Muscle of leg (tissue), 11 donors: ENCODE measurements around the gene BFSP2. TPM values are rescaled to one million over a fixed set of nuclear protein-coding genes. Genes with fewer than 3 reads are reported as not detected.

Experiments
- DNase-seq: peaks from one replicate; pipeline ENCODE4 v3.0.0; 2013
- H3K27ac ChIP-seq: one replicate; pipeline ENCODE4 v1.5.1; 2013; ENCODE audit warnings: mild to moderate bottlenecking, low read length, control low read depth
- H3K27me3 ChIP-seq: one replicate; pipeline ENCODE4 v1.6.1; 2013; ENCODE audit warnings: low read length; ENCODE audit not compliant: control insufficient read depth, insufficient read depth
- H3K36me3 ChIP-seq: one replicate; pipeline ENCODE4 v1.6.1; 2013; ENCODE audit warnings: low read length; ENCODE audit not compliant: control insufficient read depth, insufficient read depth
- H3K4me1 ChIP-seq: one replicate; pipeline ENCODE4 v1.6.1; 2013; ENCODE audit warnings: low read length; ENCODE audit not compliant: control insufficient read depth, insufficient read depth
- H3K4me3 ChIP-seq: one replicate; pipeline ENCODE4 v1.5.1; 2013; ENCODE audit warnings: low read length, control low read depth
- H3K9me3 ChIP-seq: replicated peaks from 2 replicates; pipeline ENCODE4 v1.6.1; 2013; ENCODE audit warnings: low read depth, low read length; ENCODE audit not compliant: control insufficient read depth
- WGBS: methylation state at CpG from one replicate; pipeline ENCODE4 v1.1.5; 2013; ENCODE audit warnings: missing lambda C conversion rate; ENCODE audit not compliant: insufficient coverage; 5-methylcytosine and 5-hydroxymethylcytosine counted together
- polyA plus RNA-seq, 8 donors: library from polyadenylated mRNA; unstranded; fragments of 120-200 nt; gene quantifications; one replicate each; pipeline versions ENCODE4 v1.2.1 to v1.2.3, GENCODE V29; 2013; ENCODE audit warnings: inconsistent platforms in 1 of 8, low replicate concordance in 1 of 8; ENCODE audit not compliant: insufficient read length in 8 of 8, insufficient read depth in 1 of 8
- total RNA-seq: library from RNA; stranded (reverse); fragments of 120-200 nt; gene quantifications from one replicate; pipeline ENCODE4 v1.2.4, GENCODE V29; 2013

Gene BFSP2
- total and polyA plus RNA-seq, 9 donors: not detected

GRCh38 chr3:133453383-133453782 is 53.5 kb downstream of the BFSP2 start:
- Histone ChIP-seq H3K27ac (no peak overlapping the region), H3K36me3 (no peaks in the 10 kb centered on the region), H3K9me3 (no peaks in the 10 kb centered on the region), H3K27me3 (no peaks in the 10 kb centered on the region), H3K4me3 (no peak overlapping the region), H3K4me1 (no peaks in the 10 kb centered on the region)
- DNase-seq: no peak
- WGBS: no CpG with 5 or more reads among the region's 3 CpGs

GRCh38 chr3:133455281-133455680 is 55.4 kb downstream of the BFSP2 start:
- Histone ChIP-seq H3K36me3 (no peaks in the 10 kb centered on the region), H3K9me3 (no peaks in the 10 kb centered on the region), H3K4me1 (peaks cover 4% of the 10 kb centered on the region), H3K27ac (no peak overlapping the region), H3K4me3 (no peak overlapping the region), H3K27me3 (no peaks in the 10 kb centered on the region)
- WGBS: 86% methylated on average over 3 of the region's 3 CpGs
- no peak for DNase-seq

GRCh38 chr3:133455960-133456359 is 56.1 kb downstream of the BFSP2 start:
- Histone ChIP-seq H3K4me1 (peaks cover 11% of the 10 kb centered on the region), H3K27ac (no peak overlapping the region), H3K27me3 (no peaks in the 10 kb centered on the region), H3K9me3 (no peaks in the 10 kb centered on the region), H3K36me3 (no peaks in the 10 kb centered on the region), H3K4me3 (no peak overlapping the region)
- WGBS: 100% methylated on average over 1 of the region's 2 CpGs
- DNase-seq: no peak

DNA sequence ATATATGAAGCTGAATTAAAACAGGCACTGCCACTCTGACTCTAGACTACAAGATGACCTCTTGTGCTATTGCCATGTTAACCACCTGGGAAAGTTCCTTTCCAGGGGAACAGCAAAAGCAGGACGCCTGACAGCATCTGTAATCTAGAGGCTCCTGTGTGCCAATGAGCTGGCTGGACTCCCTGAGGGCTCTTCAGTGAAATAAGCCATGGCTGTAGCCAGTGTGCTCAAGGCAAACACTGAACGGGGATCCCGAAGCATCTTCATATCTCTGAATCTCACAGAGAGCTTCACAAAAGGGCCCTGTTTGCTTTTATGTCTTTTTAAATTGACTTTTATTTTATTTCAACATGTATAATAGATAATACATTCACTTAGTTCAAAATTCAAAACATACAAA is 57.2 kb downstream of the BFSP2 start:
- Histone ChIP-seq H3K36me3 (no peaks in the 10 kb centered on the region), H3K4me1 (peaks cover 13% of the 10 kb centered on the region), H3K27ac (no peak overlapping the region), H3K27me3 (no peaks in the 10 kb centered on the region), H3K9me3 (no peaks in the 10 kb centered on the region), H3K4me3 (no peak overlapping the region)
- WGBS: 40% methylated on average over 1 of the region's 3 CpGs
- DNase-seq: no peak

GRCh38 chr3:133457465-133458067 is 57.7 kb downstream of the BFSP2 start:
- Histone ChIP-seq H3K4me3 (no peak overlapping the region), H3K36me3 (no peaks in the 10 kb centered on the region), H3K9me3 (no peaks in the 10 kb centered on the region), H3K27me3 (no peaks in the 10 kb centered on the region), H3K27ac (no peak overlapping the region), H3K4me1 (peaks cover 13% of the 10 kb centered on the region)
- no CpG with 5 or more reads among the region's 1 CpG for whole genome bisulfite sequencing
- no peak for DNase-seq

- 18% methylated on average over 2 of the region's 6 CpGs for WGBS
- Histone ChIP-seq H3K27me3 (no peaks in the 10 kb centered on the region), H3K4me1 (peaks cover 17% of the 10 kb centered on the region), H3K9me3 (no peaks in the 10 kb centered on the region), H3K4me3 (no peak overlapping the region), H3K36me3 (no peaks in the 10 kb centered on the region), H3K27ac (no peak overlapping the region)
- DNase-seq: peak; percentile 81
Observed at GRCh38 chr3:133459400-133459799, 59.5 kb downstream of the BFSP2 start.

GRCh38 chr3:133460809-133461208 is 61.0 kb downstream of the BFSP2 start:
- H3K27me3 ChIP-seq: no peaks in the 10 kb centered on the region
- peak; percentile 30 for DNase-seq
- no peaks in the 10 kb centered on the region for H3K9me3 ChIP-seq
- H3K4me1 ChIP-seq: peaks cover 17% of the 10 kb centered on the region
- H3K4me3 ChIP-seq: no peak overlapping the region
- WGBS: 100% methylated on average over 1 of the region's 3 CpGs
- H3K36me3 ChIP-seq: no peaks in the 10 kb centered on the region
- H3K27ac ChIP-seq: no peak overlapping the region

- H3K27ac ChIP-seq: no peak overlapping the region
- peak; percentile 33 for DNase-seq
- WGBS: 70% methylated on average over 3 of the region's 4 CpGs
Observed at GRCh38 chr3:133461291-133461690, 61.4 kb downstream of the BFSP2 start.

GRCh38 chr3:133463347-133463860 is 63.5 kb downstream of the BFSP2 start:
- H3K4me3 ChIP-seq: no peak overlapping the region
- H3K36me3 ChIP-seq: no peaks in the 10 kb centered on the region
- H3K27ac ChIP-seq: no peak overlapping the region
- peaks cover 26% of the 10 kb centered on the region for H3K4me1 ChIP-seq
- 55% methylated on average over 5 of the region's 8 CpGs for whole genome bisulfite sequencing
- no peaks in the 10 kb centered on the region for H3K27me3 ChIP-seq
- H3K9me3 ChIP-seq: no peaks in the 10 kb centered on the region
- no peak for DNase-seq

More at GRCh38 chr3:133461291-133461690, 61.4 kb downstream of the BFSP2 start:
- Histone ChIP-seq H3K4me3 (no peak overlapping the region), H3K27me3 (no peaks in the 10 kb centered on the region), H3K36me3 (no peaks in the 10 kb centered on the region), H3K9me3 (no peaks in the 10 kb centered on the region), H3K4me1 (peaks cover 17% of the 10 kb centered on the region)

DNA sequence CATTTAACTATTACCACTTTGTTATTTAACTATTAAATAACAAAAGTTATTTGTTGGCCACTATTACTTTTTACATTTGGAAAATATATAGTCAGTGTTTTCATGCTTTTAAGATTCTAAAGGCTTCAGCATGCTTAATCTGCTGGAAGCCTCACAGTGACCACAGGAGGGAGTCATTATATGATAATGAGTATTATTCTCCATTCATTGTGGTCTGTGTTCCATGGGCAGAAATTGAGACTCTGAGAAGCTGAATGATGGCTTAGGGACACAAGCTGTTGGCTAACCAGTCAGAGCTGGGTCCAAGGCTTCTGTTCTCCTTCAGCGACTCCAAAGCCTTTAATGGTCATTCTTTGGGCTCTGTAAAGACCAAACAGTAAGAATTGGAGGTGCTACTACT is 64.7 kb downstream of the BFSP2 start:
- Histone ChIP-seq H3K9me3 (no peaks in the 10 kb centered on the region), H3K27me3 (no peaks in the 10 kb centered on the region), H3K4me3 (no peak overlapping the region), H3K4me1 (peaks cover 26% of the 10 kb centered on the region), H3K27ac (no peak overlapping the region), H3K36me3 (no peaks in the 10 kb centered on the region)
- DNase-seq: peak; percentile 77
- WGBS: 40% methylated on average over 1 of the region's 1 CpG
